ENCODE results near the gene PDE8B.
"Not testable (repeated sequence)": the region's sequence is repeated elsewhere in the genome, so short reads cannot be mapped to it uniquely, and the experiment has no call there.

The PDE8B gene

GRCh38 chr5:77443670-77444069, 233.2 kb downstream of the PDE8B start:
- no peak for DNase-seq (ENCODE audit: low read depth)

GRCh38 chr5:77444356-77444755, 233.9 kb downstream of the PDE8B start:
- DNase-seq (ENCODE audit: low read depth), result no peak

GRCh38 chr5:77448831-77449230, 238.4 kb downstream of the PDE8B start:
- DNase-seq (ENCODE audit: low read depth), result no peak

GRCh38 chr5:77449277-77449676, 238.8 kb downstream of the PDE8B start:
- no peak for DNase-seq (ENCODE audit: low read depth)

GRCh38 chr5:77449981-77450380, 239.5 kb downstream of the PDE8B start:
- no peak for DNase-seq (ENCODE audit: low read depth)

- no peak for DNase-seq (ENCODE audit: low read depth)
Observed at GRCh38 chr5:77452351-77452750, 241.9 kb downstream of the PDE8B start.

GRCh38 chr5:77454123-77454522, 243.6 kb downstream of the PDE8B start:
- DNase-seq (ENCODE audit: low read depth), result no peak

GRCh38 chr5:77461287-77461686, 250.8 kb downstream of the PDE8B start:
- no peak for DNase-seq (ENCODE audit: low read depth)

GRCh38 chr5:77463905-77464304, 253.4 kb downstream of the PDE8B start:
- no peak for DNase-seq (ENCODE audit: low read depth)

GRCh38 chr5:77468875-77469274, 258.4 kb downstream of the PDE8B start:
- DNase-seq (ENCODE audit: low read depth), result not testable (repeated sequence)

GRCh38 chr5:77475041-77475440, 264.6 kb downstream of the PDE8B start:
- DNase-seq (ENCODE audit: low read depth), result not testable (repeated sequence)
